H1 (cell line): ENCODE data around the gene KRT12. TPM values are rescaled to one million over a fixed set of nuclear protein-coding genes. Genes with fewer than 3 reads are reported as not detected.

Source experiments
- CTCF ChIA-PET: fragments of 300-600 bp; sonication (Branson Sonifier 250); formaldehyde crosslinking; loops from one replicate; lab custom pipeline; 2021; ENCODE audit not compliant: partially characterized antibody; lab: Charles Lee
- POLR2A ChIA-PET: fragments of 300-600 bp; sonication (Branson Sonifier 250); formaldehyde crosslinking; loops from one replicate; lab custom pipeline; 2021; ENCODE audit warnings: inconsistent platforms; ENCODE audit not compliant: partially characterized antibody; lab: Charles Lee
- DNase-seq, 2 experiments: peaks; one replicate each; pipeline versions ENCODE4 v3.0.0 to v3.0.0-alpha.2; 2010 to 2022; ENCODE audit warnings: low spot score in 2 of 2, low read depth in 1 of 2, mixed read lengths in 1 of 2
- FAIRE-seq: peaks from 2 replicates; lab custom pipeline; 2011; peaks lifted over from hg19 to GRCh38; lab: Jason Lieb, UNC
- H2AFZ ChIP-seq: 2 replicates; pipeline ENCODE4 v1.8.1; 2012; ENCODE audit warnings: low read length, inconsistent platforms
- H2AK5ac ChIP-seq: 2 replicates; pipeline ENCODE4 v1.6.1; 2013; ENCODE audit warnings: low read depth, low read length
- H2BK120ac ChIP-seq: replicated peaks from 2 replicates; pipeline ENCODE3; 2013; ENCODE audit warnings: low read depth, low read length, inconsistent platforms
- H2BK12ac ChIP-seq: 2 replicates; pipeline ENCODE4 v1.6.1; 2013; ENCODE audit warnings: low read depth, low read length
- H2BK15ac ChIP-seq: 2 replicates; pipeline ENCODE4 v1.6.1; 2013; ENCODE audit warnings: low read length
- H2BK20ac ChIP-seq: 2 replicates; pipeline ENCODE4 v1.6.1; 2013; ENCODE audit warnings: low read length
- H2BK5ac ChIP-seq: 2 replicates; pipeline ENCODE4 v1.6.1; 2013; ENCODE audit warnings: low read depth, low read length
- H3K14ac ChIP-seq: 2 replicates; pipeline ENCODE4 v1.6.1; 2013; ENCODE audit warnings: inconsistent platforms; ENCODE audit not compliant: insufficient read length
- H3K18ac ChIP-seq: 2 replicates; pipeline ENCODE4 v1.6.1; 2013; ENCODE audit warnings: low read length; ENCODE audit errors: extremely low read depth
- H3K23ac ChIP-seq: 2 replicates; pipeline ENCODE4 v1.6.1; 2013; ENCODE audit warnings: inconsistent platforms; ENCODE audit not compliant: insufficient read length
- H3K23me2 ChIP-seq: 2 replicates; pipeline ENCODE4 v1.6.1; 2013; ENCODE audit warnings: low read depth, low read length
- H3K27ac ChIP-seq: 2 replicates; pipeline ENCODE4 v1.6.1; 2011; ENCODE audit warnings: low read depth, low read length, inconsistent platforms
- H3K27me3 ChIP-seq, 4 experiments: replicated peaks in 1 of 4; 1 replicate in 1 of 4; 2 replicates in 3 of 4; pipeline versions ENCODE4 v1.6.1 to v1.8.1; 2011 to 2013; ENCODE audit warnings: low read length in 3 of 4, mild to moderate bottlenecking in 3 of 4, inconsistent platforms in 2 of 4, mixed read lengths in 2 of 4, moderate library complexity in 1 of 4; ENCODE audit not compliant: control insufficient read depth in 3 of 4, insufficient read depth in 3 of 4; ENCODE audit errors: extremely low read depth in 1 of 4
- H3K36me3 ChIP-seq, 4 experiments: 2 replicates each; pipeline versions ENCODE4 v1.6.1 to v1.8.1; 2011 to 2013; ENCODE audit warnings: mild to moderate bottlenecking in 4 of 4, low read length in 3 of 4, moderate library complexity in 2 of 4, control low read depth in 1 of 4, inconsistent platforms in 1 of 4; ENCODE audit not compliant: insufficient read depth in 4 of 4, control insufficient read depth in 2 of 4
- H3K4ac ChIP-seq: replicated peaks from 2 replicates; pipeline ENCODE3; 2013; ENCODE audit warnings: low read length, low read depth, mixed read lengths, inconsistent platforms; ENCODE audit not compliant: insufficient read length
- H3K4me1 ChIP-seq, 4 experiments: replicated peaks in 1 of 4; 1 replicate in 1 of 4; 2 replicates in 3 of 4; pipeline versions ENCODE4 v1.6.1 to v1.8.1; 2011 to 2013; ENCODE audit warnings: low read length in 3 of 4, inconsistent platforms in 2 of 4, mixed read lengths in 1 of 4; ENCODE audit not compliant: insufficient read depth in 4 of 4, control insufficient read depth in 3 of 4
- H3K4me2 ChIP-seq, 2 experiments: 2 replicates each; pipeline versions ENCODE4 v1.6.1 to v1.8.1; 2011 to 2013; ENCODE audit warnings: low read depth in 2 of 2, low read length in 2 of 2, control low read depth in 1 of 2, inconsistent platforms in 1 of 2, mild to moderate bottlenecking in 1 of 2; ENCODE audit not compliant: insufficient read depth in 1 of 2
- H3K4me3 ChIP-seq, 4 experiments: fragments of 200-600, 300-600 bp in 1 of 4; sonication (generic), shearing (Covaris generic), sonication (Bioruptor Twin) in 1 of 4; 2 replicates each; pipeline versions ENCODE4 v1.5.1 to v1.8.1; 2011 to 2016; ENCODE audit warnings: low read length in 4 of 4, low read depth in 3 of 4, control low read depth in 2 of 4, inconsistent platforms in 2 of 4, mild to moderate bottlenecking in 2 of 4, mixed read lengths in 1 of 4, moderate library complexity in 1 of 4; ENCODE audit not compliant: insufficient read depth in 2 of 4; ENCODE audit errors: extremely low read depth in 1 of 4
- H3K56ac ChIP-seq: replicated peaks from 2 replicates; pipeline ENCODE3; 2013; ENCODE audit warnings: low read depth, mild to moderate bottlenecking, mixed read lengths, low read length, inconsistent platforms; ENCODE audit not compliant: insufficient read length
- H3K79me1 ChIP-seq: 2 replicates; pipeline ENCODE4 v1.6.1; 2013; ENCODE audit warnings: low read depth, low read length, control low read depth
- H3K79me2 ChIP-seq, 2 experiments: 2 replicates each; pipeline versions ENCODE4 v1.6.1 to v1.8.1; 2012 to 2013; ENCODE audit warnings: low read length in 2 of 2, mild to moderate bottlenecking in 2 of 2, inconsistent platforms in 1 of 2; ENCODE audit not compliant: insufficient read depth in 2 of 2, control insufficient read depth in 1 of 2
- H3K9ac ChIP-seq, 4 experiments: replicated peaks in 1 of 4; 1 replicate in 1 of 4; 2 replicates in 3 of 4; pipeline versions ENCODE4 v1.6.1 to v1.8.1; 2011 to 2013; ENCODE audit warnings: low read depth in 3 of 4, low read length in 3 of 4, control low read depth in 2 of 4, mild to moderate bottlenecking in 2 of 4, moderate library complexity in 2 of 4, inconsistent platforms in 1 of 4; ENCODE audit errors: extremely low read depth in 1 of 4
- H3K9me3 ChIP-seq, 2 experiments: 2 replicates each; pipeline versions ENCODE4 v1.6.1 to v1.8.1; 2012 to 2013; ENCODE audit warnings: mild to moderate bottlenecking in 2 of 2, moderate library complexity in 2 of 2, control low read depth in 1 of 2, inconsistent platforms in 1 of 2, low read depth in 1 of 2, low read length in 1 of 2, mixed read lengths in 1 of 2; ENCODE audit not compliant: insufficient read depth in 2 of 2
- H4K20me1 ChIP-seq, 2 experiments: replicated peaks in 1 of 2; 2 replicates each; pipeline versions ENCODE3 to v1.8.1; 2011 to 2013; ENCODE audit warnings: inconsistent platforms in 2 of 2, low read length in 2 of 2, mild to moderate bottlenecking in 1 of 2; ENCODE audit not compliant: insufficient read depth in 2 of 2, control insufficient read depth in 1 of 2
- H4K5ac ChIP-seq: 2 replicates; pipeline ENCODE4 v1.6.1; 2013; ENCODE audit warnings: low read length, low read depth, mixed read lengths, inconsistent platforms; ENCODE audit not compliant: insufficient read length
- H4K8ac ChIP-seq: 2 replicates; pipeline ENCODE4 v1.8.0; 2013; ENCODE audit warnings: mild to moderate bottlenecking, moderate library complexity, low read length, inconsistent platforms; ENCODE audit not compliant: insufficient read depth; ENCODE audit errors: extremely low read depth
- H4K91ac ChIP-seq: replicated peaks from 2 replicates; pipeline ENCODE3; 2013; ENCODE audit warnings: low read length, mixed read lengths, inconsistent platforms; ENCODE audit not compliant: insufficient read length
- BACH1 ChIP-seq: IDR thresholded peaks from 2 replicates; pipeline ENCODE4 v1.6.1; 2012; ENCODE audit warnings: low read length, improper control_type of control experiment
- CBX8 ChIP-seq: fragments of 300-800, 300-1000 bp; sonication (generic); IDR thresholded peaks from 2 replicates; pipeline ENCODE4 v1.7.1; 2016; ENCODE audit warnings: low read depth, low read length, borderline replicate concordance
- POLR2A ChIP-seq, 2 experiments: IDR thresholded peaks; 1 replicate in 1 of 2; 2 replicates in 1 of 2; pipeline ENCODE4 v1.6.1; 2011; ENCODE audit warnings: low read depth in 2 of 2, low read length in 2 of 2, mild to moderate bottlenecking in 2 of 2; ENCODE audit errors: control extremely low read depth in 1 of 2
- SIRT6 ChIP-seq: IDR thresholded peaks from one replicate; pipeline ENCODE4 v1.7.1; 2012; ENCODE audit warnings: low read length, inconsistent platforms
- TBP ChIP-seq: IDR thresholded peaks from 2 replicates; pipeline ENCODE4 v1.6.1; 2011; ENCODE audit warnings: low read depth, low read length, improper control_type of control experiment
- WGBS, 2 experiments: shearing (Covaris generic) in 1 of 2; methylation state at CpG; one replicate each; pipeline versions ENCODE4 v1.1.6 to v1.1.7; 2013 to 2015; ENCODE audit warnings: low lambda C conversion rate in 2 of 2, mixed read lengths in 2 of 2, inconsistent platforms in 1 of 2, low coverage in 1 of 2, missing lambda C conversion rate in 1 of 2; ENCODE audit not compliant: insufficient replicate concordance in 2 of 2, insufficient coverage in 1 of 2, insufficient read length in 1 of 2; ENCODE audit errors: extremely low coverage in 1 of 2, missing lambda C conversion rate in 1 of 2; 5-methylcytosine and 5-hydroxymethylcytosine counted together
- polyA plus RNA-seq, 7 experiments: library from polyadenylated mRNA; depleted of rRNA in 3 of 7; stranded (reverse) in 5 of 7; unstranded in 2 of 7; fragments of >200 nt in 5 of 7; fragments of 200-250 nt in 2 of 7; gene quantifications; 1 replicate in 5 of 7; 2 replicates in 1 of 7; 4 replicates in 1 of 7; pipeline versions ENCODE4 v1.2.1 to v1.2.3, GENCODE V29; 2011 to 2013; ENCODE audit warnings: missing spikeins in 2 of 7, mixed read lengths in 2 of 7
- total RNA-seq: library from RNA; stranded (reverse); fragmentation: NEBNext Ultra II Directional; extraction: Animal tissue kit (Norgen Biotek cat#: 25700); gene quantifications from 2 replicates; pipeline ENCODE4 v1.2.1, GENCODE V29; 2021

The KRT12 gene
- total and polyA plus RNA-seq, 2 of the 8 experiments (the other 6 are each of a cell fraction or from before 2014, with no cell fraction given) = not detected

- no peak overlapping the region for H3K18ac ChIP-seq
- no peaks in the 10 kb centered on the region for H3K9me3 ChIP-seq
- no peak for DNase-seq
- CTCF ChIA-PET = interaction anchor here (0.7 kb wide), 1 partner anchor 197 kb away, joined by 3 read pairs; no protein-coding TSS in a partner anchor
- H3K4me2 ChIP-seq = no peak overlapping the region; a peak in 1 of 4 replicates
- no peak overlapping the region for H3K4me3 ChIP-seq
- H2BK15ac ChIP-seq = no peak overlapping the region
- no peaks in the 10 kb centered on the region for H4K20me1 ChIP-seq
- no peak for FAIRE-seq
- H3K36me3 ChIP-seq = peaks cover 0 to 5% (median 4%) of the 10 kb centered on the region in 4 experiments; a peak in 2 of 8 replicates
- no peaks in the 10 kb centered on the region; a peak in 1 of 7 replicates for H3K4me1 ChIP-seq
- H3K14ac ChIP-seq = no peak overlapping the region
- no peak overlapping the region for H2BK5ac ChIP-seq
- H3K23me2 ChIP-seq = no peaks in the 10 kb centered on the region
- no peak for TF ChIP-seq BACH1
- no peak for TF ChIP-seq CBX8
- TF ChIP-seq SIRT6 = no peak
- no peak for TF ChIP-seq POLR2A (IDR thresholded peaks at IDR 0.05; ENCODE audit: control extremely low read depth in 1 of 2, low read depth in 2 of 2, low read length in 2 of 2)
- no peak for TF ChIP-seq TBP
- no peak overlapping the region for H2BK20ac ChIP-seq
- H4K5ac ChIP-seq = no peak overlapping the region
- POLR2A ChIA-PET = no interaction called here
- no peak overlapping the region for H4K91ac ChIP-seq
- no peaks in the 10 kb centered on the region for H3K79me2 ChIP-seq
- no peak overlapping the region for H3K56ac ChIP-seq
- H3K4ac ChIP-seq = no peak overlapping the region
- no peak overlapping the region for H4K8ac ChIP-seq
- H3K27ac ChIP-seq = no peak overlapping the region
- no peak overlapping the region for H2AK5ac ChIP-seq
- H3K23ac ChIP-seq = no peak overlapping the region
- H3K9ac ChIP-seq = no peak overlapping the region
- no peak overlapping the region for H2BK120ac ChIP-seq
- WGBS, 2 experiments = 96% methylated on average over 4 of the region's 4 CpGs; no CpG with 5 or more reads in 1 of the 2 experiments
- no peak overlapping the region for H2AFZ ChIP-seq
- H2BK12ac ChIP-seq = no peak overlapping the region
- H3K27me3 ChIP-seq = no peaks in the 10 kb centered on the region; a peak in 2 of 7 replicates
- no peaks in the 10 kb centered on the region for H3K79me1 ChIP-seq
Measured at GRCh38 chr17:40817103-40817682, 49.8 kb downstream of the KRT12 start.
